Upper lobe of left lung (tissue), 4 donors: ENCODE results near the gene SLC5A8.

Source experiments
- CTCF ChIP-seq, 6 experiments: fragments of 450-650 bp in 4 of 6; fragments of 200-600 bp in 2 of 6; sonication (generic) in 2 of 6; IDR thresholded peaks; one replicate each; pipeline ENCODE4 v1.5.1; 2016 to 2019; ENCODE audit warnings: antibody characterized with exemption in 6 of 6
- EP300 ChIP-seq, 4 donors: sonication (generic); formaldehyde crosslinking; IDR thresholded peaks; one replicate each; pipeline ENCODE4 v1.5.1; 2017; ENCODE audit warnings: antibody characterized with exemption in 4 of 4, control low read depth in 2 of 4
- POLR2A ChIP-seq, 4 donors: fragments of 450-650 bp; IDR thresholded peaks; one replicate each; pipeline ENCODE4 v1.5.1; 2016 to 2017; ENCODE audit warnings: antibody characterized with exemption in 4 of 4, mild to moderate bottlenecking in 2 of 4
- POLR2AphosphoS5 ChIP-seq, 2 donors: sonication (generic); formaldehyde crosslinking; IDR thresholded peaks; one replicate each; pipeline ENCODE4 v1.5.1; 2017; ENCODE audit warnings: antibody characterized with exemption in 2 of 2

GRCh38 chr12:101230547-101230946 is 20.5 kb upstream of the SLC5A8 start:
- no peak for TF ChIP-seq CTCF (IDR thresholded peaks at IDR 0.05)
- TF ChIP-seq POLR2AphosphoS5 (IDR thresholded peaks at IDR 0.05), result no peak
- TF ChIP-seq POLR2A (IDR thresholded peaks at IDR 0.05), result no peak
- TF ChIP-seq EP300 (IDR thresholded peaks at IDR 0.05), result no peak
